Measurements from ENCODE around the gene RSPH10B.
"Not testable (repeated sequence)": the region's sequence is repeated elsewhere in the genome, so short reads cannot be mapped to it uniquely, and the experiment has no call there.

The RSPH10B gene

DNA sequence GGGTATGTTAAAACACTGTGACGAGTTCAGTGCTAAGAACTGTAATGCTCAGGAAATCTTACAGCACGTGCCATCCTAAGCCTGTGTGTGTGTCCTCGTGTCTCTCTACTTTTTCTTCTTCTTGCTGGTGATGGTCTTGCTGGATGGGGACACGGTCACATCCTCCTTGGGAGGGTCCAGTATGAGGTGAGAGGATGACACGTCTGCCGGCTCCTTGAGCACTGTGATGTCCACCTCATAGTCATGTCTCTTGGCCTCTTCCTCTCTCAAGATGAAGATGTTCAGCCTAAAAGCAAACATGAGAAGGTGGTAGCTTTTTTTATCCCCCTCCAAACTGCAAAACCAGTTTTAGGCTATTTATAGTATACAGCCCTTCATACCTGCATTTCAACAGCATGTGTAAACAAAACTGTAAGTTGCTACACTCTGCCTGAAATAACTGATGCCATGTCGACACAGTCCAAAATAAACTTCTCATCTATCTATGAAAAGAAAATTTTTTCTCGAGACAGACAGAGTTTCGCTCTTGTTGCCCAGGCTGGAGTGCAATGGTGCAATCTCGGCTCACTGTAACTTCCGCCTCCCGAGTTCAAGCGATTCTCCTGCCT, 44.1 kb downstream of the RSPH10B start:
- DNase-seq = not testable (repeated sequence)

DNA sequence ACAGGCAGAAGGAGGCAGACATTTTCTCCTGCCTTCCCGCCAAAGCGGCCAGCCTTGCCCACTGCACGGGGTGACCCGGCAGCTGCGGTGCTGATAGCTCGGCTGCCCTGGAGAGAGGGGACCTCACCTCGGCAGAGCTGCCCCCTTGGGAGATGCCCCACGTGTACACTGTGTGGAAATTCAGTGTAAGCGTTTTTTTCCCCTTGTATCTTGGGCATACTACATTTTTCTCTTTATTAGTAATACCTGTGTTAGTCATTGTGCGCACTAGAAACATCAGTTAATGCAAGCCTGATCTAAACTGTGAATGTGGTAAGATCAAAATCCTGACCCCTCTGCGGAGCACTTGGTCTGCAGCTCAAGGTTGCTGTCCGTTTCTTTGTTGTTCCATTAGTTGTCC, 45.9 kb downstream of the RSPH10B start:
- DNase-seq = not testable (repeated sequence)

DNA sequence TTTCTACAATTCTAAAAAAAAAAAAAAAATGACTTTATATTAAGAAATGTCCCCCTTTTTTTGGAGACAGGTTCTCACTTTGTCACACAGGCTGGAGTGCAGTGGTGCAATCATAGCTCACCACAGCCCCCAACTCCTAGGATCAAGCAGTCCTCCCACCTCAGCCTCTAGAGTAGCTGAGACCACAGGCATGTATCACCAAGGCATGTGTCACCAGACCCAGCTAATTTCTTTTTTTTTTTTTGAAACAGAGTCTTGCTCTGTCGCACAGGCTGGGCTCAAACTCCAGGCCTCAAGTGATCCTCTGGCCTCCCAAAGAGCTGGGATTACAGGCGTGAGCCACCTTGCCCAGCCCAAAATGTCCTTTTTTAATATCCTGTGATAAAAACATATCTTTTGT, 46.3 kb downstream of the RSPH10B start:
- not testable (repeated sequence) for DNase-seq

DNA sequence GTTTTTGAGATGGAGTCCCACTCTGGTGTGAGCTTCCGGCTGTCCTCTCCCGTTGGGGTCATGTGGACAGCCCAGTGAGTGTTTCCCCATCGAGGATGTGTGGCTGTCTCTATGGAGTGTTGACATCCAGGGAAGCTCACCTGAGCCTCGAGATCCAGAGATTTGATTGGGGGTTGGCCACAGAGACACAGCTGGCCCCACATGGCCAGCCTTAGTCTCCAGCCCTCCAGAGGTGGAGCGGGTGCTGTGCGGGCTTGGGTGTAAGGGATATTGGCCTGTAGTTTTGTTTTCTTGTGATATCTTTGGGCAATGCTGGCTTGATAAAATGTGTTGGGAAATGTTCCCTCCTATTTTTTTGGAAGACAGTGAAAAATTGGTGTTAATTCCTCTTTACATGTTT, 54.0 kb downstream of the RSPH10B start:
- not testable (repeated sequence) for DNase-seq

DNA sequence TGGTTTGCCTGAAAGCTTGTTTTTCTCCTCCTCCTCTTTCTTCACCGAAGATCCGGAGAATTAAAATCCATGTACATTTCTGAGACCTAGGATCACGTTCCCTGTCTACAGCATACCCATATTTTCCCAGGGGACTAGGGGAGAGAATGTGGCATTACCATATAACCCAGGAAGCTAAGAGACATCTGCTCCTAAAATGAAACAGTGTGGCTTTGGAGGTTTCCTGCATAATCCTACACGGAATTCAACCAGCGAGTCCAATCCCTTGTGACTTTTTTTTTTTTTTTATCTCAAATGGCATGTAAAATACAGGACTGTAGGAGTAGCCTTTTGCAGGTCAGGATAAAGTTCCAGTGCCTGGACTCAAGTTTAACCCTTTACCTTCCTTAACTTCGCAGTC, 61.7 kb downstream of the RSPH10B start:
- not testable (repeated sequence) for DNase-seq

DNA sequence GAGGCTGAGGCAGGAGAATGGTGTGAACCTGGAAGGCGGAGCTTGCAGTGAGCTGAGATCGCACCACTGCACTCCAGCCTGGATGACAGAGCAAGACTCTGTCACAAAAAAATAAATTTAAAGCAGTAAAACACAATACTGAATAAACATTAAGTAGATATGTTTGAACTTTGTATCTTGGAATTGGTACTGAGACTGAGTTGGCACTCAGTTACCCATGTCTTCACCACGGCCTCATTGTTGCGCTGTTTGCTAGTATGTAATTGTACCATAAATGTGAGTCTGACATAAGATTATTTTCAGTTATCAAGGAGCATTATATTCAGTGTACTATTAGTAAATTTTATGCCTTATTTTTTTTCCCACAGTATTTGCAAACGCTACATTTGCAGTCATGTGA, 65.8 kb downstream of the RSPH10B start:
- not testable (repeated sequence) for DNase-seq

DNA sequence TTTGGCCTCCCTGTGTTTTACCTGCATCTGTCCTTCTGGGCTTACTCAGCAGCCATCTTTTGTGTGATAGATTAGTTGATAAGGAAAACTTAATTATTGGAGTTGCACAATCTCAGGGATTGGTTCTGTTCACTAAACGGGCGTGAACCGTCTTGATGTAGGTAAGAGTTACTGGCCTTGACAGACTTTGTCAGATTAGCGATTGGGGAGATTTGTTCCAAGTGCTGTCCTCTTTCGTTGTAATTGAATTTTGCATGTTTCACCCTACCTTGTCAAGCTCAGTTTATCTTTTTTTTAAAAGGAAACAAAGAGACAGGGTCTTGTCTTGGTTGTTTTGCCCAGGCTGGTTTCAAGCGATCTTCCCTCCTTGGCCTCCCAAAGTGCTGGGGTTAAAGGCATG, 67.5 kb downstream of the RSPH10B start:
- DNase-seq = not testable (repeated sequence)

DNA sequence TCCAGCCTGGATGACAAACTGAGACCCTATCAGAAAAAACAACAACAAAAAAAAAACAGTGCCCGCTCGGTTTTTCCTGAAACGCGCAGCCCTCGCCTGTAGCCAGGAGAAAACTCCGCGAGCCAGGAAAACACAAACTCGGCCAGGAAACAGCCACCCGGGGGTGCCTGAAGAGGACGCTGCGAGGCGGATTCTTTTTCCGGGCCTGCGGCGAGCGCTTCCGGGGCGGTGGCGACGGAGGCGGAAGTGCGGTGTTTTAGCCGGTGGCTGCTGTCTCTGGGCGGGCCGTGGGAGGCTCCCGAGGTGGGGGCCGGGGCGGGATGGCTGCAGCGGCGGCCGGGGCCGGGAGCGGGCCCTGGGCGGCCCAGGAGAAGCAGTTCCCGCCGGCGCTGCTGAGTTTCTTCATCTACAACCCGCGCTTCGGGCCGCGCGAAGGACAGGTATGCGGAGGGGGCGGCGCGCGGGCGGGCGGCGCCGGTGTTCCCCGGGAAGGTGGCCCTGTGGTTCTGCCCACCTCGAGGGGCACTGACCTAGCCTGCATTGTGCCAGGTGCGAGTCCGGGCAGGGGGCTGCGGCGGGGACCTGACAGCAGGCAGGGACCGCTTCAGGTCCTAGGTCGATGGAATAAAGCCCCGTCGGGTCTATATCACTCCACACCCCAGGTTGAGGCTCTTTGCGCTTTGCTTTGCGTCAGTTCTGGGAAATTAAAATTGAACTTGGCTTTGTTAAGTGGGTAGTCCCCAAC, 71.8 kb downstream of the RSPH10B start, which contains the start of gene CCZ1:
CCZ1 (plus strand) TSS at position 254 of the 745 bp plus-strand sequence; CDS start at position 321, 67 bp downstream.
- DNase-seq = not testable (repeated sequence)

DNA sequence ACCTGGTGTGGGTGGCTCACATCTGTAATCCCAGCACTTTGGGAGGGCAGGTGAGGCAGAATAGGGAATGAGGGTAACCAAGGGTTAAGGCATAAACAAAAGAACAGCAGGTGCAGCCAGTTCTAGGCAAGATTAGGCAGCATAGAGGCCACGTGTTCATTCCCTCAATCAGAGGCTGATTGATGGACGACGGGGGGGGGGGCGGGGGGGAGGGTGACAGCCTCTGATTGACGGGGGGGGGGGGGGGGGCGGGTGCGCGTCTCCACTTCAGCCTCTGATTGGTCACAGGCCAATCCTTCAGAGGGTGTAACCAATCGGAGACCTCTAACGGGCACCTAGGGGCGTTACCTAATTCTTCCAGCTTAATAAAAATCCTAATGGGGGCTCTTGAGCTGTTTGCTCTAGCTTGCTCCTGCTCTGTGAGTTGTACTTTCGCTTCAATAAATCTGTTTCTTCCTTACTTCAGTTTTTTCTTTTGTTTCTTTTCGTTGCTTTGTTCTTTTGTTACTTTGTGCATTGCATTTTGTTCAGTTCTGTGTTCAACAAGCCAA, 73.0 kb downstream of the RSPH10B start:
- not testable (repeated sequence) for DNase-seq

DNA sequence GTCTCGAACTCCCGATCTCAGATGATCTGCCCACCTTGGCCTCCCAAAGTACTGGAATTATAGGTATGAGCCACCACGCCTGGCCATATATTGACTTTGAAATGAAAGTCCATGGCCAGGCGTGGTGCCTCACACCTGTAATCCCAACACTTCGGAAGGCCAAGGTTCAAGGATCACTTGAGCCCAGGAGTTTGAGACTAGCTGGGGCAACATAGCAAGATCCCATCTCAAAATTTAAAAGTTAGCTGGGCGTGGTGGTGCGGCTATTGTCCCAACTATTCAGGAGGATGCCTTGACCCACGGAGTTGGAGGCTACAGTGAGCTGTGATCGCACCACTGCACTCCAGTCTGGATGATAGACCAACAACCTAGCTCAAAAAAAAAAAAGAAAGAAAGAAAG, 78.0 kb downstream of the RSPH10B start:
- no peak for DNase-seq

DNA sequence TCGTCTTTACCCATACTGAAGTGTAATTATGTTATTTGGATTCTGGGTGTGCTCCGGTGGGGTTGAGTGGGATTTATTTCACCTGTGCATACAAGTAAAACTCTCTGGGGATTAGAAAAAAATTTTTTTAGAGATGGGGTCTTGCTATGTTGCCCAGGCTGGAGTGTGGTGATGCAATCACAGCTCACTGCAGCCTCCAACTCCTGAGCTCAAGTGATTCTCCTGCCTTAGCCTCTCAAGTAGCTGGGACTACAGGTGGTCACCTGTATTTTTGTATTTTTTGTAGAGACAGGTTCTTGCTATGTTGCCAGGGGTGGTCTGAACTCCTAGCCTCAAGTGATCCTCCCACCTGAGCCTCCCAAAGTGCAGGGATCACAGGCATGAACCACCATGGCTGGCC, 80.2 kb downstream of the RSPH10B start:
- DNase-seq = not testable (repeated sequence)

DNA sequence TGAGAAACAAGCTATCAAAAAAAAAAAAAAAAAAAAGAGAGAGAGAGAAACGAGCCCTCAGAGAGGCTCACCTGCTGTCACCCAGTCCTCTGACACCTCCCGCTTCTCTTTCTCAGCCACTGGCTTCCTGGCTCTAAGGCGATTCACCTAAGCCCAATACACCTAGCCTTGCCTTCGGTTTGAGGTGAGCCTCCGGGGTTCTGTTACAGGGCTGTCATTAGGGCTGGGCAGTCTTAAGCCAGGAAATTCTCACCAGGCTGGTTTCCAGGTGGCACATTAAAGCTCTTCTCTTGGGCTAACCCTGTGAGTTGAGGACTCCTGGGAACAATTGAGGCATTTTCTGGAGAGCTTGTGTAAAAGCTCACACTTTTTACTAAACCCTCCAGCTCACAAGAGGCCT, 82.5 kb downstream of the RSPH10B start:
- DNase-seq = not testable (repeated sequence)

DNA sequence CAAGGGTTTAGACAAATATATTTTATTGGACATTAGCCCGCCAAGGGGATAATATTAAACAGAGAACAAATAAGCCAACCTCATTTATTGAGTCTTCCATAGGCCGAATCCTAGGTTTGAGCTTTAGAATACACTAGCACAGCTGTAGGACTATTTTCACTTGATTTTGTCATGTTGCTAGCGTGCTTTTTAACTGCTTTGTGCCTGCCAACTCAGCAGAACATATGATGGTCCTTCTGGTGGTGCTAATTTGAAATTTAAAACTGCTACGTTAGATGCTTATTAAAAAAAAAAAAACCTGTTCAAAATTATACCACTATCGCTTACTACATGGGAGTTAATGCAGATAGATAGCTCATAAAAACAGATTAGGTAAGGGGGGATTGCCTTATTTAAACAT, 86.1 kb downstream of the RSPH10B start:
- not testable (repeated sequence) for DNase-seq

DNA sequence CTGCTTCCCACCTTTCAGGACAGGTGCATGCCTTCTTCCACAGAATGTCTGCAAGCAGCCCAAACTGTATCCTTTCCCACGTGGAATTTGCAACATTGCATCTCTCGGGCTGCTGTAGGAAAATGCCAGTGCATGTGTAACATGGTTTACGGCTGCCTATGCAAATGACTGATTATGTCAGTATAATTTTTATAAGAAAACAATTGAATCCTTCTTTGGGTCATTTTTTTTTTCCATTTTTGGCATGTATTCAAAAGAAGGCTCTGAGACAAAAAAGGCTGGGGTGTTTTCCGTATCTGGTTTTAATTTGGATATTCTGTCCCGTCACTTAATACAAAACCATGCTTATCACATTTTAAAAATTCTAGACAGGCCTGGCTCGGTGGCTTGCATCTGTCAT, 90.4 kb downstream of the RSPH10B start:
- not testable (repeated sequence) for DNase-seq

DNA sequence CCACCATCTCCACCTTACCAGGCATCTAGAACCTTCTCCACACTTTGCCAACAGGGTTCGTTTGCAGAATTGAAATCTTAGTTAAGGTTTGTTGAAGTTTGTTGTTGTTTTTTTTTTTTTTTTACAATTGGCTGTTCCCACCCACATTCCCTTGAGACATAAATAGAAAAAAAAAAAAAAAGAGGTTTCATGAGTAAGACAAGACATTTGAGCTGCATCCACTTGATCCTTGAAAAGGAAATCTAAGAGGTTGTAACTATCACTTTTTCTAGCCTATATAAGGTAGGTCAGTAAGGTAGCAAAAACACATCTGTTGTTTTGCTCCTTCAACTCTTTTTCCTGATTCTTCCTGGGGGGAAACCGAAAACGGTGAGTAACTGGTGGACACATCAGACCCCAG, 90.9 kb downstream of the RSPH10B start:
- DNase-seq = not testable (repeated sequence)
